IMR-90 (cell line): Measurements from ENCODE around the gene ABCA10. TPM values are rescaled to one million over a fixed set of nuclear protein-coding genes. Genes with fewer than 3 reads are reported as not detected.

Source experiments
- ATAC-seq: fragments of 200-7000 bp; cut with Tn5 transposase; 2 replicates; pipeline ENCODE4 v1.9.1; 2020; ENCODE audit warnings: low read depth, mild to moderate bottlenecking, moderate library complexity
- BruUV-seq: library from RNA; stranded (reverse); fragments of 400-500 nt; replicated peaks from 2 replicates; lab custom pipeline; 2021; lab: Mats Ljungman, UMichigan
- CTCF ChIA-PET: fragments of 300-600 bp; formaldehyde crosslinking; extraction: SDS; loops from one replicate; lab custom pipeline; 2021; ENCODE audit warnings: antibody characterized with exemption; lab: Yijun Ruan, JAX
- POLR2A ChIA-PET: fragments of 300-600 bp; sonication (Branson Sonifier 250); formaldehyde crosslinking; loops from one replicate; lab custom pipeline; 2022; ENCODE audit warnings: antibody characterized with exemption; ENCODE audit not compliant: unreplicated experiment; lab: Charles Lee
- DNase-seq: peaks from one replicate; pipeline ENCODE4 v3.0.0; 2013
- H2AFZ ChIP-seq: replicated peaks from 2 replicates; pipeline ENCODE3; 2013; ENCODE audit warnings: low read length, mild to moderate bottlenecking; ENCODE audit not compliant: poor library complexity
- H2AK5ac ChIP-seq: 2 replicates; pipeline ENCODE4 v1.6.1; 2013; ENCODE audit warnings: low read depth, low read length, inconsistent platforms
- H2AK9ac ChIP-seq: replicated peaks from 2 replicates; pipeline ENCODE3; 2013; ENCODE audit warnings: mild to moderate bottlenecking, low read depth, low read length, moderate library complexity; ENCODE audit not compliant: poor library complexity
- H2BK120ac ChIP-seq: 2 replicates; pipeline ENCODE4 v1.6.1; 2013; ENCODE audit warnings: low read depth, low read length, inconsistent platforms
- H2BK15ac ChIP-seq: 3 replicates; pipeline ENCODE4 v1.6.1; 2013; ENCODE audit warnings: low read depth, low read length, inconsistent platforms
- H2BK20ac ChIP-seq: 2 replicates; pipeline ENCODE4 v1.6.1; 2013; ENCODE audit warnings: low read depth, mild to moderate bottlenecking, inconsistent platforms, low read length, moderate library complexity
- H2BK5ac ChIP-seq: 2 replicates; pipeline ENCODE4 v1.6.1; 2013; ENCODE audit warnings: mild to moderate bottlenecking, low read depth, low read length, inconsistent platforms; ENCODE audit not compliant: poor library complexity, severe bottlenecking
- H3K14ac ChIP-seq: replicated peaks from 2 replicates; pipeline ENCODE4 v1.6.1; 2013; ENCODE audit warnings: low read depth, low read length, inconsistent platforms
- H3K18ac ChIP-seq: 2 replicates; pipeline ENCODE4 v1.6.1; 2013; ENCODE audit warnings: low read depth, low read length, control low read depth
- H3K23ac ChIP-seq: 2 replicates; pipeline ENCODE4 v1.6.1; 2013; ENCODE audit warnings: low read depth, low read length, inconsistent platforms
- H3K27ac ChIP-seq: 2 replicates; pipeline ENCODE4 v1.5.1; 2013; ENCODE audit warnings: mild to moderate bottlenecking, control low read depth, low read length; ENCODE audit not compliant: insufficient read depth
- H3K27me3 ChIP-seq: 2 replicates; pipeline ENCODE4 v1.6.1; 2013; ENCODE audit warnings: low read length; ENCODE audit not compliant: control insufficient read depth, insufficient read depth
- H3K36me3 ChIP-seq: 2 replicates; pipeline ENCODE4 v1.6.1; 2013; ENCODE audit warnings: low read length, mixed read lengths; ENCODE audit not compliant: control insufficient read depth, insufficient read depth
- H3K4ac ChIP-seq: 2 replicates; pipeline ENCODE4 v1.6.1; 2013; ENCODE audit warnings: low read depth, low read length, inconsistent platforms
- H3K4me1 ChIP-seq: 2 replicates; pipeline ENCODE4 v1.6.1; 2013; ENCODE audit warnings: low read length, mixed read lengths; ENCODE audit not compliant: control insufficient read depth, insufficient read depth
- H3K4me2 ChIP-seq: 2 replicates; pipeline ENCODE4 v1.6.1; 2013; ENCODE audit warnings: low read depth, mild to moderate bottlenecking, control low read depth, low read length, moderate library complexity
- H3K4me3 ChIP-seq: 2 replicates; pipeline ENCODE4 v1.5.1; 2013; ENCODE audit warnings: low read depth, mild to moderate bottlenecking, control low read depth, low read length, moderate library complexity; ENCODE audit not compliant: insufficient read depth
- H3K56ac ChIP-seq: 2 replicates; pipeline ENCODE4 v1.6.1; 2013; ENCODE audit warnings: low read length, inconsistent platforms; ENCODE audit not compliant: insufficient read depth; ENCODE audit errors: extremely low read depth
- H3K79me1 ChIP-seq, 2 experiments: 2 replicates each; pipeline ENCODE4 v1.6.1; 2013; ENCODE audit warnings: low read length in 2 of 2, inconsistent platforms in 1 of 2, low read depth in 1 of 2
- H3K9ac ChIP-seq: 2 replicates; pipeline ENCODE4 v1.6.1; 2013; ENCODE audit warnings: low read depth, low read length, control low read depth
- H3K9me1 ChIP-seq: 2 replicates; pipeline ENCODE4 v1.6.1; 2013; ENCODE audit warnings: low read length, inconsistent platforms; ENCODE audit not compliant: insufficient read depth
- H3K9me3 ChIP-seq: 2 replicates; pipeline ENCODE4 v1.6.1; 2013; ENCODE audit warnings: low read length; ENCODE audit not compliant: control insufficient read depth, insufficient read depth
- H4K20me1 ChIP-seq: 2 replicates; pipeline ENCODE4 v1.6.1; 2013; ENCODE audit warnings: low read length, inconsistent platforms; ENCODE audit not compliant: insufficient read depth
- H4K5ac ChIP-seq: 2 replicates; pipeline ENCODE4 v1.6.1; 2013; ENCODE audit warnings: mild to moderate bottlenecking, low read depth, low read length, control low read depth
- H4K8ac ChIP-seq, 2 experiments: 2 replicates each; pipeline ENCODE4 v1.6.1; 2013; ENCODE audit warnings: low read depth in 2 of 2, low read length in 2 of 2, control low read depth in 1 of 2, inconsistent platforms in 1 of 2
- H4K91ac ChIP-seq: 2 replicates; pipeline ENCODE4 v1.6.1; 2013; ENCODE audit warnings: low read depth, low read length, inconsistent platforms; ENCODE audit not compliant: insufficient read depth
- WGBS, 2 experiments: methylation state at CpG; one replicate each; pipeline versions ENCODE4 v1.1.5 to v1.1.7; 2013; ENCODE audit warnings: missing lambda C conversion rate in 2 of 2; ENCODE audit not compliant: insufficient read length in 1 of 2; ENCODE audit errors: extremely low coverage in 2 of 2; 5-methylcytosine and 5-hydroxymethylcytosine counted together
- dilution Hi-C: fragments of 300-500 bp; cut with HindIII; formaldehyde crosslinking; loops from one replicate; pipeline ENCODE4 v1.14.3; 2018; ENCODE audit warnings: low sequenced_read_pairs; ENCODE audit not compliant: unreplicated experiment
- in situ Hi-C: fragments of 300-500 bp; cut with MboI; formaldehyde crosslinking; loops from 3 replicates; pipeline ENCODE4 v1.14.3; 2019; ENCODE audit warnings: low sequenced_read_pairs, inconsistent platforms, mixed read lengths
- intact Hi-C: fragments of 100-400 bp; cut with micrococcal nuclease; formaldehyde crosslinking; loops from 2 replicates; pipeline ENCODE4 v1.10.0; 2022
- polyA plus RNA-seq, 3 experiments: library from polyadenylated mRNA; depleted of rRNA; stranded (reverse); fragments of >200 nt; gene quantifications; 2 replicates each; pipeline ENCODE4 v1.2.3, GENCODE V29; 2012; ENCODE audit warnings: low replicate concordance in 1 of 3
- total RNA-seq: library from RNA; depleted of rRNA; stranded (reverse); fragments of >200 nt; gene quantifications from 2 replicates; pipeline ENCODE4 v1.2.3, GENCODE V29; 2012
- TF ChIP-seq, protein P1 (sequence below): fragments of 150-350 bp; IDR thresholded peaks from 2 replicates; pipeline ENCODE4 v1.6.1; 2017; ENCODE audit warnings: mild to moderate bottlenecking, antibody characterized with exemption, low read length, low read depth

The ABCA10 gene
- total and polyA plus RNA-seq, 2 of the 4 experiments (the other 2 are of a cell fraction) = under 0.01 to 0.03 TPM

GRCh38 chr17:69218986-69219385 is 9.6 kb downstream of the ABCA10 start:
- Histone ChIP-seq H2BK5ac (no peak overlapping the region), H4K8ac (no peak overlapping the region), H2AFZ (no peak overlapping the region), H3K4me1 (no peaks in the 10 kb centered on the region), H3K18ac (no peak overlapping the region), H4K20me1 (no peaks in the 10 kb centered on the region), H3K27ac (no peak overlapping the region), H3K14ac (0 out of 2 replicates have a peak overlapping the region, but pooled peaks have one; percentile 28), H3K4ac (no peak overlapping the region), H2BK20ac (no peak overlapping the region), H2AK5ac (no peak overlapping the region), H4K91ac (no peak overlapping the region), H3K9me3 (no peaks in the 10 kb centered on the region), H2BK120ac (no peak overlapping the region), H3K36me3 (no peaks in the 10 kb centered on the region), H3K56ac (no peak overlapping the region), H2AK9ac (no peak overlapping the region), H4K5ac (no peak overlapping the region), H3K4me3 (no peak overlapping the region), H3K4me2 (no peak overlapping the region), H3K23ac (no peak overlapping the region), H3K79me1 (no peaks in the 10 kb centered on the region), H3K27me3 (no peaks in the 10 kb centered on the region), H3K9ac (no peak overlapping the region), H3K9me1 (no peaks in the 10 kb centered on the region), H2BK15ac (no peak overlapping the region)
- ATAC-seq = no peak
- dilution Hi-C loops (no loop called here), in situ Hi-C loops (no loop called here), intact Hi-C loops (no loop called here)
- TF ChIP-seq, protein P1, sequence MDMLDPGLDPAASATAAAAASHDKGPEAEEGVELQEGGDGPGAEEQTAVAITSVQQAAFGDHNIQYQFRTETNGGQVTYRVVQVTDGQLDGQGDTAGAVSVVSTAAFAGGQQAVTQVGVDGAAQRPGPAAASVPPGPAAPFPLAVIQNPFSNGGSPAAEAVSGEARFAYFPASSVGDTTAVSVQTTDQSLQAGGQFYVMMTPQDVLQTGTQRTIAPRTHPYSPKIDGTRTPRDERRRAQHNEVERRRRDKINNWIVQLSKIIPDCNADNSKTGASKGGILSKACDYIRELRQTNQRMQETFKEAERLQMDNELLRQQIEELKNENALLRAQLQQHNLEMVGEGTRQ = no peak
- BruUV-seq = no TSS peak
- CTCF ChIA-PET = no interaction called here
- POLR2A ChIA-PET = no interaction called here
- DNase-seq = no peak
- WGBS, 2 experiments = no CpG with 5 or more reads among the region's 3 CpGs
